Fibroblast of villous mesenchyme (primary cell): Measurements from ENCODE around the gene IRX4. TPM values are rescaled to one million over a fixed set of nuclear protein-coding genes. Genes with fewer than 3 reads are reported as not detected.

Source experiments
- DNase-seq: peaks from one replicate; pipeline ENCODE4 v3.0.0-alpha.2; 2010; ENCODE audit warnings: low read depth
- H3K4me3 ChIP-seq: 2 replicates; pipeline ENCODE4 v1.5.1; 2011; ENCODE audit warnings: low read depth, mild to moderate bottlenecking, low read length
- CTCF ChIP-seq: IDR thresholded peaks from 2 replicates; pipeline ENCODE4 v1.5.1; 2012; ENCODE audit warnings: low read depth, mild to moderate bottlenecking, low read length; ENCODE audit not compliant: insufficient read depth
- total RNA-seq: library from RNA; depleted of rRNA; stranded (reverse); fragments of >200 nt; gene quantifications from 2 replicates; pipeline ENCODE4 v1.2.3, GENCODE V29; 2012

IRX4 gene
- total RNA-seq, 1 donor: not detected

GRCh38 chr5:1836891-1837880, 45.5 kb downstream of the IRX4 start:
- no peak for TF ChIP-seq CTCF
- no peak for DNase-seq

GRCh38 chr5:1836176-1836890, 46.4 kb downstream of the IRX4 start:
- no peak overlapping the region for H3K4me3 ChIP-seq
- TF ChIP-seq CTCF: no peak
- no peak for DNase-seq

More at GRCh38 chr5:1836891-1837880, 45.5 kb downstream of the IRX4 start:
- H3K4me3 ChIP-seq: no peak overlapping the region

GRCh38 chr5:1835431-1835830, 47.3 kb downstream of the IRX4 start:
- no peak for TF ChIP-seq CTCF
- DNase-seq: no peak
- H3K4me3 ChIP-seq: no peak overlapping the region

- no peak for TF ChIP-seq CTCF
- H3K4me3 ChIP-seq: no peak overlapping the region
- DNase-seq: no peak
These were observed 47.9 kb downstream of the IRX4 start for GRCh38 chr5:1834721-1835429.

- no peak for DNase-seq
- no peak for TF ChIP-seq CTCF
- no peak overlapping the region for H3K4me3 ChIP-seq
These were observed 48.6 kb downstream of the IRX4 start for GRCh38 chr5:1834022-1834551.

- no peak overlapping the region for H3K4me3 ChIP-seq
- TF ChIP-seq CTCF: no peak
- DNase-seq: no peak
These were observed 49.3 kb downstream of the IRX4 start for GRCh38 chr5:1833264-1834021.
